ENCODE results near the gene SASH1. TPM values are rescaled to one million over a fixed set of nuclear protein-coding genes. Genes with fewer than 3 reads are reported as not detected.

SASH1 gene
- total and polyA plus RNA-seq, 7 donors: 3.2 to 101 (median 40.5) TPM

GRCh38 chr6:148479497-148479896, 136.9 kb downstream of the SASH1 start:
- intact Hi-C loops (cut with DNase I): no loop called here
- Histone ChIP-seq H3K36me3 (peaks cover 0 to 16% (median 5%) of the 10 kb centered on the region in 4 donors), H3K4me1 (no peaks in the 10 kb centered on the region), H3K27ac (no peak overlapping the region), H3K9me3 (no peaks in the 10 kb centered on the region), H3K27me3 (no peaks in the 10 kb centered on the region), H3K4me3 (no peak overlapping the region)
- WGBS, 2 donors: 83 to 85% methylated on average over 5 of the region's 5 CpGs
- no peak for DNase-seq
- TF ChIP-seq EP300 (IDR thresholded peaks at IDR 0.05): no peak
- peak in 2 of 4 donors; percentile 8 to 11 for TF ChIP-seq POLR2AphosphoS5 (IDR thresholded peaks at IDR 0.05)

- Histone ChIP-seq H3K4me1 (peaks cover 0 to 13% (median 3%) of the 10 kb centered on the region in 4 donors), H3K27ac (no peak overlapping the region), H3K4me3 (no peak overlapping the region), H3K9me3 (peaks cover 0 to 4% (median 0%) of the 10 kb centered on the region in 4 donors), H3K36me3 (peaks cover 0 to 13% (median 7%) of the 10 kb centered on the region in 4 donors), H3K27me3 (no peaks in the 10 kb centered on the region)
- no peak for TF ChIP-seq EP300 (IDR thresholded peaks at IDR 0.05)
- intact Hi-C loops (cut with DNase I): no loop called here
- DNase-seq: no peak
- WGBS, 2 donors: 86 to 95% methylated on average over 10 of the region's 10 CpGs
Observed at GRCh38 chr6:148487461-148487860, 144.8 kb downstream of the SASH1 start.

- peaks cover 0 to 31% (median 11%) of the 10 kb centered on the region in 4 donors for H3K4me1 ChIP-seq
Observed at GRCh38 chr6:148491638-148492251, 149.1 kb downstream of the SASH1 start.

GRCh38 chr6:148492654-148493290, 150.1 kb downstream of the SASH1 start:
- peak overlapping the region in 3 of 4 donors; percentile 35 to 44 (median 43) for H3K27ac ChIP-seq
- H3K27me3 ChIP-seq: no peaks in the 10 kb centered on the region
- no peak for DNase-seq
- H3K36me3 ChIP-seq: peaks cover 0 to 7% (median 4%) of the 10 kb centered on the region in 4 donors
- no peaks in the 10 kb centered on the region for H3K9me3 ChIP-seq
- H3K4me3 ChIP-seq: no peak overlapping the region
- TF ChIP-seq POLR2A (IDR thresholded peaks at IDR 0.05): no peak
- TF ChIP-seq POLR2AphosphoS5 (IDR thresholded peaks at IDR 0.05): no peak
- TF ChIP-seq CTCF (IDR thresholded peaks at IDR 0.05): no peak
- no peak for TF ChIP-seq EP300 (IDR thresholded peaks at IDR 0.05)
- intact Hi-C loops (cut with DNase I): no loop called here
- peaks cover 0 to 41% (median 20%) of the 10 kb centered on the region in 4 donors for H3K4me1 ChIP-seq
- WGBS, 2 donors: 90 to 93% methylated on average over 5 of the region's 5 CpGs

More at GRCh38 chr6:148491638-148492251, 149.1 kb downstream of the SASH1 start:
- 76 to 86% methylated on average over 6 of the region's 6 CpGs for WGBS, 2 donors
- TF ChIP-seq EP300 (IDR thresholded peaks at IDR 0.05) (no peak), CTCF (IDR thresholded peaks at IDR 0.05) (no peak), POLR2AphosphoS5 (IDR thresholded peaks at IDR 0.05) (no peak), POLR2A (IDR thresholded peaks at IDR 0.05) (no peak)
- Histone ChIP-seq H3K4me3 (no peak overlapping the region), H3K27me3 (no peaks in the 10 kb centered on the region), H3K36me3 (peaks cover 0 to 13% (median 7%) of the 10 kb centered on the region in 4 donors), H3K27ac (peak overlapping the region in 3 of 4 donors; percentile 2 to 30 (median 25)), H3K9me3 (peaks cover 0 to 4% (median 0%) of the 10 kb centered on the region in 4 donors)
- intact Hi-C loops (cut with DNase I): no loop called here
- no peak for DNase-seq

GRCh38 chr6:148493424-148493823, 150.8 kb downstream of the SASH1 start:
- intact Hi-C loops (cut with DNase I): no loop called here
- peaks cover 0 to under 1% (median 0%) of the 10 kb centered on the region in 4 donors for H3K36me3 ChIP-seq
- DNase-seq: no peak
- no peaks in the 10 kb centered on the region for H3K9me3 ChIP-seq
- H3K4me3 ChIP-seq: no peak overlapping the region
- peak overlapping the region in 3 of 4 donors; percentile 35 to 44 (median 43) for H3K27ac ChIP-seq
- H3K27me3 ChIP-seq: no peaks in the 10 kb centered on the region
- 89 to 90% methylated on average over 6 of the region's 6 CpGs for WGBS, 2 donors
- peaks cover 0 to 42% (median 20%) of the 10 kb centered on the region in 4 donors for H3K4me1 ChIP-seq
- TF ChIP-seq POLR2AphosphoS5 (IDR thresholded peaks at IDR 0.05): no peak
- TF ChIP-seq CTCF (IDR thresholded peaks at IDR 0.05): no peak
- TF ChIP-seq POLR2A (IDR thresholded peaks at IDR 0.05): no peak
- TF ChIP-seq EP300 (IDR thresholded peaks at IDR 0.05): no peak

Measured in sigmoid colon (tissue), 7 donors.